Mesenchymal stem cell (in vitro differentiated cells and primary cell): ENCODE measurements around the gene GRIP1.

ENCODE experiments used
- DNase-seq: peaks from one replicate; pipeline ENCODE4 v3.0.0-alpha.2; 2013
- H2AFZ ChIP-seq: one replicate; pipeline ENCODE4 v1.6.1; 2013; ENCODE audit warnings: low read depth, mild to moderate bottlenecking, control low read depth, inconsistent platforms, low read length, moderate library complexity
- H2AK5ac ChIP-seq: 2 replicates; pipeline ENCODE4 v1.6.1; 2013; ENCODE audit warnings: low read length, moderate library complexity, mild to moderate bottlenecking, inconsistent platforms; ENCODE audit not compliant: severe bottlenecking
- H2BK120ac ChIP-seq: one replicate; pipeline ENCODE4 v1.6.1; 2013; ENCODE audit warnings: low read depth, mild to moderate bottlenecking, inconsistent platforms, low read length, moderate library complexity
- H2BK12ac ChIP-seq, 2 experiments: one replicate each; pipeline ENCODE4 v1.6.1; 2013; ENCODE audit warnings: inconsistent platforms in 2 of 2, low read length in 2 of 2, mild to moderate bottlenecking in 2 of 2, moderate library complexity in 2 of 2, control low read depth in 1 of 2
- H2BK15ac ChIP-seq: one replicate; pipeline ENCODE4 v1.6.1; 2013; ENCODE audit warnings: mild to moderate bottlenecking, low read depth, inconsistent platforms; ENCODE audit not compliant: poor library complexity, severe bottlenecking
- H2BK5ac ChIP-seq: 2 replicates; pipeline ENCODE4 v1.6.1; 2013; ENCODE audit warnings: low read depth, mild to moderate bottlenecking, low read length, control low read depth, inconsistent platforms; ENCODE audit not compliant: poor library complexity, severe bottlenecking
- H3K14ac ChIP-seq, 2 experiments: one replicate each; pipeline ENCODE4 v1.6.1; 2013; ENCODE audit warnings: inconsistent platforms in 2 of 2, low read length in 2 of 2, control low read depth in 1 of 2, mild to moderate bottlenecking in 1 of 2, moderate library complexity in 1 of 2
- H3K18ac ChIP-seq, 2 experiments: one replicate each; pipeline ENCODE4 v1.6.1; 2013; ENCODE audit warnings: inconsistent platforms in 2 of 2, low read length in 2 of 2, control low read depth in 1 of 2, low read depth in 1 of 2, mild to moderate bottlenecking in 1 of 2
- H3K23ac ChIP-seq, 2 experiments: one replicate each; pipeline ENCODE4 v1.6.1; 2013; ENCODE audit warnings: inconsistent platforms in 2 of 2, low read length in 2 of 2, mild to moderate bottlenecking in 2 of 2, moderate library complexity in 2 of 2, control low read depth in 1 of 2
- H3K27ac ChIP-seq: 2 replicates; pipeline ENCODE4 v1.5.1; 2013; ENCODE audit warnings: mild to moderate bottlenecking, moderate library complexity, low read length, control low read depth, inconsistent platforms; ENCODE audit not compliant: poor library complexity, severe bottlenecking
- H3K27me3 ChIP-seq, 2 experiments: 2 replicates each; pipeline versions ENCODE4 v1.6.1 to v1.7.0; 2013; ENCODE audit warnings: low read length in 2 of 2, mild to moderate bottlenecking in 2 of 2, moderate library complexity in 2 of 2, control low read depth in 1 of 2, inconsistent platforms in 1 of 2; ENCODE audit not compliant: control insufficient read depth in 1 of 2, insufficient read depth in 1 of 2
- H3K36me3 ChIP-seq, 2 experiments: 2 replicates each; pipeline versions ENCODE4 v1.6.1 to v1.7.0; 2013; ENCODE audit warnings: low read length in 2 of 2, control low read depth in 1 of 2, inconsistent platforms in 1 of 2, low read depth in 1 of 2, mild to moderate bottlenecking in 1 of 2; ENCODE audit not compliant: insufficient read depth in 2 of 2, control insufficient read depth in 1 of 2
- H3K4ac ChIP-seq, 2 experiments: one replicate each; pipeline ENCODE4 v1.6.1; 2013; ENCODE audit warnings: inconsistent platforms in 2 of 2, low read length in 2 of 2, mild to moderate bottlenecking in 2 of 2, moderate library complexity in 2 of 2, control low read depth in 1 of 2, low read depth in 1 of 2
- H3K4me1 ChIP-seq: 2 replicates; pipeline ENCODE4 v1.6.1; 2013; ENCODE audit warnings: low read depth, low read length, control low read depth; ENCODE audit not compliant: control insufficient read depth, insufficient read depth
- H3K4me2 ChIP-seq: 2 replicates; pipeline ENCODE4 v1.6.1; 2013; ENCODE audit warnings: low read length, mild to moderate bottlenecking, inconsistent platforms; ENCODE audit not compliant: poor library complexity, severe bottlenecking
- H3K4me3 ChIP-seq, 2 experiments: 2 replicates each; pipeline versions ENCODE4 v1.5.1 to v1.7.0; 2013; ENCODE audit warnings: low read length in 2 of 2, mild to moderate bottlenecking in 2 of 2, control low read depth in 1 of 2, low read depth in 1 of 2; ENCODE audit not compliant: insufficient read depth in 1 of 2
- H3K79me1 ChIP-seq: replicated peaks from 2 replicates; pipeline ENCODE4 v1.6.1; 2013; ENCODE audit warnings: mild to moderate bottlenecking, control low read depth, low read length, inconsistent platforms; ENCODE audit not compliant: poor library complexity, severe bottlenecking
- H3K9ac ChIP-seq: 2 replicates; pipeline ENCODE4 v1.7.0; 2013; ENCODE audit warnings: mild to moderate bottlenecking, low read length, moderate library complexity
- H3K9me3 ChIP-seq: 2 replicates; pipeline ENCODE4 v1.7.0; 2013; ENCODE audit warnings: mild to moderate bottlenecking, low read length; ENCODE audit not compliant: control insufficient read depth
- H4K8ac ChIP-seq: one replicate; pipeline ENCODE4 v1.6.1; 2013; ENCODE audit warnings: inconsistent platforms, mild to moderate bottlenecking, low read length, moderate library complexity
- H4K91ac ChIP-seq: one replicate; pipeline ENCODE4 v1.6.1; 2013; ENCODE audit warnings: mild to moderate bottlenecking, low read length, inconsistent platforms
- WGBS: methylation state at CpG from one replicate; pipeline ENCODE4 v1.1.7; 2013; ENCODE audit warnings: mixed read lengths; 5-methylcytosine and 5-hydroxymethylcytosine counted together

The GRIP1 gene

DNA sequence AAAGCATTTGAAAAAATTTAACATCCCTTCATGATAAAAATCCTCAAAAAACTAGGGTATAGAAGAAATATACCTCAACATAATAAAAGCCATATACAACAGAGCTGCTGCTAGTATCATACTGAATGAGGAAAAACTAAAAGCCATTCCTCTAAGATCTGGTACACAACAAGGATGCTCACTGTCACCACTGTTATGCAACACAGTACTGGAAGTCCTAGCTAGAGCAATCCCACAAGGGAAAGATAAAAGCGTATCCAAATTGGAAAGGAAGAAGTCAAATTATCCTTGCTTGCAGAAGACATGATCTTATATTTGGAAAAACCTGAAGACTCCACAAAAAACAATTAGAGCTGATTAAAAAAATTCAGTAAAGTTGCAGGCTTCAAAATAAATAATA is 261.7 kb downstream of the GRIP1 start:
- Histone ChIP-seq H3K4me3 (no peak overlapping the region), H3K79me1 (no peaks in the 10 kb centered on the region), H2BK15ac (no peak overlapping the region), H2AFZ (no peak overlapping the region), H3K4me2 (no peak overlapping the region), H3K14ac (no peak overlapping the region), H4K8ac (no peak overlapping the region), H2BK5ac (no peak overlapping the region), H3K23ac (no peak overlapping the region), H3K27ac (no peak overlapping the region), H2BK12ac (no peak overlapping the region), H3K18ac (no peak overlapping the region), H3K9ac (no peak overlapping the region), H3K9me3 (peaks cover 8% of the 10 kb centered on the region), H3K4me1 (no peaks in the 10 kb centered on the region), H3K36me3 (no peaks in the 10 kb centered on the region), H2AK5ac (no peak overlapping the region), H3K27me3 (no peaks in the 10 kb centered on the region), H2BK120ac (no peak overlapping the region), H3K4ac (no peak overlapping the region), H4K91ac (no peak overlapping the region)
- DNase-seq = no peak
- WGBS = no CpG with 5 or more reads among the region's 1 CpG

DNA sequence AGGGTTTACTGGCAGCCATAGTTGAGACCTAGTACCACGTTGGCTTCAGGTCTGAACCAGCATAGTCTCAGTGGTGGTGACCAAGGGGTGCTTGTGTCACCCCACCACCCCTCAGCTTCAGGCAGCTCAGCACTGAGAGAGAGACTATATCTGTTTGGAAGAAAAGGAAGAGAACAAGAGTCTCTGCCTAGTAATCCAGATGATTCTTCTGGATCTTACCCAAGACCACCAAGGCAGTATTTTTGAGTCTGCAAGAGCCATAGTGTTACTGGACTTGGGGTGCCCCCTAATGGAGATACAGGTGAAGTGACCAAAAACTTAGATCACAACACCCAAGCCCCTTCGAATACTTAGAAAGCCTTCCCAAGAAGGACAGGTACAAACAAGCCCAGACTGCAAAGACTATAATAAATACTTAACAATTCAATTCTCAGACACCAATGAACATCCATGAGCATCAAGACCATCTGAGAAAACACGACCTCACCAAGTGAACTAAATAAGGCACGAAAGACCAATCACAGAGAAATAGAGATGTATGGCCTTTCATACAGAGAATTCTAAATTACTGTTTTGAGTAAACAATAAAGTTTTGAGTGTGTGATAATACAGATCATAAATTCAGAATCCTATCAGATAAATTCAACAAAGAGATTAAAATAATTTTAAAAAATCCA is 269.5 kb downstream of the GRIP1 start:
- Histone ChIP-seq H3K27ac (no peak overlapping the region), H3K9me3 (peaks cover 8% of the 10 kb centered on the region), H3K27me3 (no peaks in the 10 kb centered on the region)

DNA sequence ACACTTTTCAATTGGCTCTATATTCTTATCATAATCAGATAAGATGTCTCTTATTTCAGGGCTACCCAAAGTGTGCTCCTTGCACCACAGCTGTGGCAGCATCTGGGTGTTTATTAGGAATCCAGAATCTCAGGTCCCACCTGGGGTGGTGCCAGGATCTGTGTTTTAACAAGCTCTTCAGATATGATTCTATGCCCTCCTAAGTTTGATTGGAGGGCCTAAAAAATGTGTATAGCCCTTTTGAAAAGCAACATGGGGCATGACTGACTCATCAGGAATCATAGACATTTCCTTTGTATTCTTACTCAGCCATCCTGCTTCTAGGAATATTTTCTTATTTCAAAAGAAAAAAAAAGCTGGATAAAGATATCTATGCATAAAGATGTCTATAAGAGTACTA is 273.5 kb downstream of the GRIP1 start:
- Histone ChIP-seq H3K4me1 (peaks cover 1% of the 10 kb centered on the region), H2BK5ac (no peak overlapping the region), H3K27ac (no peak overlapping the region), H3K23ac (no peak overlapping the region), H2BK15ac (no peak overlapping the region), H2AFZ (no peak overlapping the region), H3K18ac (no peak overlapping the region), H3K79me1 (no peaks in the 10 kb centered on the region), H3K4me3 (no peak overlapping the region), H3K4ac (no peak overlapping the region), H2BK12ac (no peak overlapping the region), H4K91ac (no peak overlapping the region), H3K9me3 (no peaks in the 10 kb centered on the region), H2AK5ac (no peak overlapping the region), H4K8ac (no peak overlapping the region), H3K9ac (no peak overlapping the region), H3K4me2 (no peak overlapping the region), H3K36me3 (no peaks in the 10 kb centered on the region), H3K27me3 (no peaks in the 10 kb centered on the region), H2BK120ac (no peak overlapping the region), H3K14ac (no peak overlapping the region)
- peak; percentile 18 for DNase-seq

More for the DNA sequence above, 269.5 kb downstream of the GRIP1 start:
- H3K36me3 ChIP-seq = no peaks in the 10 kb centered on the region
- peak overlapping the region; percentile 9 for H4K91ac ChIP-seq
- peak overlapping the region in 1 of 2 experiments; percentile 14 for H2BK12ac ChIP-seq
- H3K23ac ChIP-seq = no peak overlapping the region
- H3K9ac ChIP-seq = no peak overlapping the region
- 69% methylated on average over 3 of the region's 4 CpGs for WGBS
- H3K4me1 ChIP-seq = peaks cover 1% of the 10 kb centered on the region
- no peak overlapping the region for H4K8ac ChIP-seq
- no peak overlapping the region for H3K18ac ChIP-seq
- H3K4ac ChIP-seq = no peak overlapping the region
- no peak overlapping the region for H2BK15ac ChIP-seq
- H3K79me1 ChIP-seq = no peaks in the 10 kb centered on the region
- H2AK5ac ChIP-seq = no peak overlapping the region
- H2AFZ ChIP-seq = no peak overlapping the region
- H3K4me3 ChIP-seq = no peak overlapping the region
- no peak overlapping the region for H3K4me2 ChIP-seq
- H2BK5ac ChIP-seq = no peak overlapping the region
- DNase-seq = peak; percentile 69
- no peak overlapping the region for H2BK120ac ChIP-seq
- no peak overlapping the region for H3K14ac ChIP-seq

DNA sequence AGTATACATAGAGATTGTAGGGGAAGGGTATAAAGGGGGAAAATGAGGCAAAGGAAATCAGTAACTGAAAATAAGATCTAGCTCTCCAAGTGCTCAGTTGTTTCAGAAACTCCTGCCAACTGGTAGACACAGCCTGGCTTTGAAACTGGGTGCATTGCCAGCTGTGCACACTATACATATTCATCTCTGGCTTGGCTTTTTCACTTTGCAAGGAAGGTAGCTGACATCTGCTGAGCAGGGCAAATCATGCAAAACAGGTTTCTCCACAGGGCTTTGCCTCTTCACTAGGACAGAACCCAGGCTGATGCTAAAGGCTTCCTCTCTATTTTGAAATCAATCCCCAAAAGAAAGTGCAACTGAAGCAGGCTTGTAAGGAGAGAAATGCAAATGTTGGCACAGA is 275.1 kb downstream of the GRIP1 start:
- Histone ChIP-seq H3K79me1 (no peaks in the 10 kb centered on the region), H3K4ac (no peak overlapping the region), H3K18ac (no peak overlapping the region), H4K91ac (no peak overlapping the region), H3K27me3 (no peaks in the 10 kb centered on the region), H3K9me3 (no peaks in the 10 kb centered on the region), H3K4me1 (peaks cover 1% of the 10 kb centered on the region), H3K27ac (no peak overlapping the region), H2BK15ac (no peak overlapping the region), H3K36me3 (no peaks in the 10 kb centered on the region), H2BK120ac (no peak overlapping the region), H4K8ac (no peak overlapping the region), H2AK5ac (no peak overlapping the region), H3K4me3 (no peak overlapping the region), H3K9ac (no peak overlapping the region), H2BK5ac (no peak overlapping the region), H2AFZ (no peak overlapping the region), H2BK12ac (no peak overlapping the region), H3K23ac (no peak overlapping the region), H3K4me2 (no peak overlapping the region), H3K14ac (no peak overlapping the region)
- no peak for DNase-seq
